HG03460 (cell line): ENCODE results near the gene SLC28A1.

Experiments used
- ATAC-seq: cut with Tn5 transposase; IDR thresholded peaks from one replicate; pipeline ENCODE4 v1.9.1; 2021; ENCODE audit not compliant: unreplicated experiment

Gene SLC28A1

DNA sequence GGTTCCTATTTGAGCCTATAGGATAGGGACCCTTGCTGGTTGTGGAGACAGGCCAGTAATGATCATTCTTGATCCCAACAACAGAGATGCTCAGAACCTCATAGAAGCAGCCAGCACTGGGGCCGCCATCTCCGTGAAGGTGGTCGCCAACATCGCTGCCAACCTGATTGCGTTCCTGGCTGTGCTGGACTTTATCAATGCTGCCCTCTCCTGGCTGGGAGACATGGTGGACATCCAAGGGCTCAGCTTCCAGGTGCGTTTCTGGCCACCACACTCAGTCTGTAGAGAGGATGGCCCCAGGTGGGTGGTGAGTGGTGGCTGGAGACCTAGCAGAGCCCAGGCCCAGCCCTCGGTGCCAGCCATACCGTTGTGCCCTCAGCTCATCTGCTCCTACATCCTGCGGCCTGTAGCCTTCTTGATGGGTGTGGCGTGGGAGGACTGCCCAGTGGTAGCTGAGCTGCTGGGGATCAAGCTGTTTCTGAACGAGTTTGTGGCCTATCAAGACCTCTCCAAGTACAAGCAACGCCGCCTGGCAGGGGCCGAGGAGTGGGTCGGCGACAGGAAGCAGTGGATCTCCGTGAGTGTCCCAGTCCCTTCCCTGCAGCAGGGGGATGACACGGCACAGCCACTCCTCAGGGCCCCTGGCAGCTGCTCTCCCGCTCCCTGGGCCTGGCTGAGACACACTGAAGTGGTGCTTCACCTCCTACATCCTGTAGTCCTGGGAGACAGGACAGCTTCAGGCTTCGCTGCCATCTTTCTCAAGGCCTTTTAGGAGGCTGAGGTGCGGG lies 50.7 kb downstream of the SLC28A1 start:
- ATAC-seq: no peak

DNA sequence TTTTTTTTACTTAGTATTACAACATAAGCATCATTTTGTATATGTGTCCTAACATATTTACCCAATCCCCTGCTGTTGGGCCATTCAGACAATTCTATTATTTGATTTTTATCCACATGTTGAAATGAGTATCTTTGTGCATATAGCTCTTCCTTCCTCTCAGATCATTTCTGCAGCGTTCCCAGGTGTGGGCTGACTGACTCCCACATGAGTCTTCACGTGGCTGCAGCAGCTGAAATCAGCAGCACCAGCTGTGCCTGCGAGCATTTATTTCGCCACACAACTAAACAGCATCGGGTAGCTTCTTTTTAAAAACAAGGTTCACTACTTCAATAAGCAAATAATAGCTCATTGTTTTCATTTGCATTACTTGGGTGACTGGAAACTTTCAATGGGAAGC lies 52.7 kb downstream of the SLC28A1 start:
- ATAC-seq: no peak

DNA sequence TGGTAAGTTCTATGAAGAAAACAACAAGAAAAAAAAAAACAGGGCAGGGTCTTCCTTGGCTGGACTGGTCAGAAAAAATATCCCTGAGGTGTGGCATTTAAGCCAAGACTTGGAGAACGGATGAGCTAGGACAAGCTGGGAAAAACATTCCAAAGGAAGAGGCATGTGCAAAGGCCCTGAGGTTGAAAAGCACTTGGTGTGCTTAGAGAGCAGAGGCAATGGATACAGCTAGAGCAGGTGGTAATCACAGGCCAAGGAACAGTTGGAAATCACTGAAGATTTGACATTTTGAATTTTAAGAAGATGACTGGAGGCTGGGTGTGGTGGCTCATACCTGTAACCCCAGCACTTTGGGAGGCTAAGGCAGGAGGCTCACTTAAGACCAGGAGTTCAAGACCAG lies 54.3 kb downstream of the SLC28A1 start:
- no peak for ATAC-seq

DNA sequence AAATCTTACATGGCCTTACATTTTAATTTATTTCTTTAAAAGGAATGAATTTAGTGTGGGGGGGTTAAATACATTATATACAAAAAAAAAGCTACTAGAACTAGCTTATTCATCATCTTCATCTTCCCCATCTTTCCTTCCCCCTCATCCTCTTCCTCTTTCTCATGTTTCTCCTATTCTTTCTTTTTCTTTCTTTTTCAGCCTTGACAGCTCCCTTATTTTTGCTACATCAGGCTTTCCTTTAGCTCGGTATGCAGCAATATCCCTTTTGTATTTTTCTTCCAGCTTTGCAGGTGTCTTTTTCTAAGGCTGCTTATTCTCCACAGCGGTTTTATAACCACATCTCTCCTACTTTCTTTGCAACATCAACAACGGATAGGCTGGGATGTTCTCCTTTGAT lies 55.9 kb downstream of the SLC28A1 start:
- no peak for ATAC-seq

DNA sequence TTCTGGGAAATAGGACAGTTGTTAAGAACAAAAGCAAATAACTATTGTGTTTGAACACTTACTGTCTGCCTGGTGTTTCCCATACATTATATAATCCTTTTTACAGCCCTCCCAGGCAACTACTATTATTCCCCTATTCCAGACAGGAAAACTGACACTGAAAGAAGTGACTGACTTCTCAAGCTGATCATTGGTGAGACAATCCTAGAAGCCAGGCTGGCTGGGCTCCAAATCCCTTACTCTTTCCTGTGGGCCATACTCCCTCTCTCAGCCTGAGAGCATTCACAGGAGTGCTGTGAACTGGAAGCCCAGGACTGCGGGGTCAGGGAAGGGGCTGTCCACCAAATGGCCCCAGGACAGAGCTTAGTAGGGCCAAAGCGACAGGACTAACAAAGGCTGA lies 58.0 kb downstream of the SLC28A1 start:
- no peak for ATAC-seq

DNA sequence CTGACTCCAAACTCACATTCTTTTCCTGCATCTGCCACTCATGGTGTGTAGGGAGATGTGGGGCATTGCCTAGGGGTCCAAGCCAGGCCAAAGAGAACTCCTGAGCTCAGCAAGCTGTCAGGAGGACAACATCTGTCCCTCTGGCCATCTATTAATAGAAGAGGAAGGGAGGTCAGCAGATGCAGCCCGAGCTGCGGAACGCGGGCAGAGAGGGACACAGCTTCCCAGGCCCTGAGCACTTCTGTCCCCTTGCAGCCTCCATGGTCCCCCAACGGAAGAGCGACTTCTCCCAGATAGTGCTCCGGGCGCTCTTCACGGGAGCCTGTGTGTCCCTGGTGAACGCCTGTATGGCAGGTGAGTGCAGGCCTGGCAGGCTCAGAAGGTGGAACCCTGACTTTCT lies 59.8 kb downstream of the SLC28A1 start:
- ATAC-seq: no peak

DNA sequence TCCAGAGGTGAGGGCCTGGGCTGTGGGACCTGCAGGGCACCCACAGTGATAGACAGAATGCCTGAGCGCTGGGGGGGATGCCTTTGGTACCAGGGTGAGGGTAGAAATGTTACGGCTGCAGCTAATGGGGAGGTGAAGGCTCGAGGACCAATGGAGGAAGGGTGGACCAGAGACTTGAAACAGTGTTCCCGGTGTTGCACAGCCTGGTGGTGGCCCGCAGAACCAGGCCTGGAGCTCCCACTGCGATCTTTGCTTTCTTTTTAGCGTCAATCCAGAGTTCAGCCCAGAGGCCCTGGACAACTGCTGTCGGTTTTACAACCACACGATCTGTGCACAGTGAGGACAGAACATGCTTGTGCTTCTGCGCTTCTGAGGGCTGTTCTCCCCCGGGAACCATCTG lies 60.4 kb downstream of the SLC28A1 start:
- no peak for ATAC-seq

GRCh38 chr15:84946772-84947489 lies 62.5 kb downstream of the SLC28A1 start:
- ATAC-seq: no peak

DNA sequence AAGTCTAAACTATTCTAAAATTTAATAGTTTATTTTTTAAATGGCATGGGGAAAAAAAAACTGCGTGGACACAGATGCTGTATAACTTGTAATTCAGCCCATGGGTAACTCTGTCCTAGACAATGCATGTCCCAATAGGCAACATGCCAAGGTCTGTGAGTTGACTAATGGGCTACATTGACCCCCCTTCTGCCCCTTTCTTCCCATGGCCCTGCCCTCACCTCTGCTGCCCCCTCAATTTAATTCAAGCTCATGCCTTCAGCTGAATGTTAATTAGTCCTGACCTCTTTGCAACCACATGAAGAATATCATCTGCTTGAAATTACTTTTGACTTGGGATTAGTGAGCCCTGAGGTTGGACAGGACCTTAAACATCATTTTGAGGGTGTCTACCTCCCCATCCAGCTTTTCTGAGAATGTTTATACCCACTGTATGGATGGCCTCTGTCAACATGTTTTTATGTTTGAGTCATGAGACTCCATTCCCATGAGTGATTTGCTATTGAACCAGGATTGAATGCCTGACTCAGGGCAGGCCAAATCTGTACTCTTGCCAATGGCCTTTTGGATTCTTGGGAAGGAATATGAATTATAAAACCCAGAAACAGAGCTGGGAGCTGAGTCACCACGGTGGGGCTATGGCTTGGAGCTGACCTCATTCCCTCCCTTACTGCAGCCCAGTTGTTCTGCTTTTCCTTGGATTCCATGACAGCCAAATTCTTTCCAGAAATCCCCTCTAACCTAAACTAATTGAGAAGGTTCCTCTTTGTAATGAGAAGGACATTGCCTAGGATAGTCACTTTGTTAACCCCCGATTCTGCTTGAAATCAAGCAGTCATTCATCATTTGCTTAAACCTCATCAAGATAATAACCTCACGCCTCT lies 63.7 kb downstream of the SLC28A1 start:
- ATAC-seq: no peak

DNA sequence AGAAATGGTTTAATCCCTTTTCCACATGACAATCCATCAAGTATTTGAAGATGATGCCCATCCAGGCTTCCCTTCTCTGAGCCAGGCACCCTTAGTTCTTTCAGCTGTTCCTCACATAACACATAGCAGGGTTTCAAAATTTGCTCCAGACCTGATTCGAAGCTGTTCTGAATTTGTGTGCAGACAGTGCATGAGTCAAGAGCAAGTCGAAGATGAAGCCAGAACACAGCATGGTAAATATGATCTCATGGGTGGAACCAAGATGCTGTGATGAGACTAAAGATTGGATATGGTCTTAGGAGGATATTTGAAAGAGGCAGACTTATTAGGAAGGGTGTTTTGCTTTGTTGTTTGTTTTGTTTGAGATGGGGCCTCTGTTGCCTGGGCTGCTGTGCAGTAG lies 64.6 kb downstream of the SLC28A1 start:
- ATAC-seq: no peak

GRCh38 chr15:84949845-84950569 lies 65.5 kb downstream of the SLC28A1 start:
- ATAC-seq: no peak

GRCh38 chr15:84950570-84951111 lies 66.2 kb downstream of the SLC28A1 start:
- no peak for ATAC-seq

GRCh38 chr15:84951736-84952135 lies 67.3 kb downstream of the SLC28A1 start:
- ATAC-seq: no peak

- ATAC-seq: no peak
Measured at GRCh38 chr15:84953136-84953535, 68.7 kb downstream of the SLC28A1 start.

DNA sequence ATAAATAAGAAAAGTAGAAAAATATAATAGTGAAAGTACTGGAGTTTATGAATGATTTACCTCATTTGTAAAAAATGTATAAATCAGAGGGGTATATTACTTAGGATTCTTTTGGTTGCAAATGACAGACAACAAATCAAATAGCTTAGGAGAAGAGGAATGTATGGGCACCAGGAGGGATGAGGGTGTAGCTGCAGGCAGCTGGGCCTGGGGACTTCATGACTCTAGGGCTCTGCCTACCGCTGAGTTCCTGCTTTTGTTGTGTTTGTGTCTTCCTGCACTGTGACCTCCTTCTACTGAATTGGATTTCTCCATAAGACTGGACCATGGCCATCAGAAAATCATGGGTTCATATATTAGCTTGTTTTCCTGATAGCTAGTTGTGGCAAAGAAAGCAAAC lies 69.3 kb downstream of the SLC28A1 start:
- ATAC-seq: no peak

DNA sequence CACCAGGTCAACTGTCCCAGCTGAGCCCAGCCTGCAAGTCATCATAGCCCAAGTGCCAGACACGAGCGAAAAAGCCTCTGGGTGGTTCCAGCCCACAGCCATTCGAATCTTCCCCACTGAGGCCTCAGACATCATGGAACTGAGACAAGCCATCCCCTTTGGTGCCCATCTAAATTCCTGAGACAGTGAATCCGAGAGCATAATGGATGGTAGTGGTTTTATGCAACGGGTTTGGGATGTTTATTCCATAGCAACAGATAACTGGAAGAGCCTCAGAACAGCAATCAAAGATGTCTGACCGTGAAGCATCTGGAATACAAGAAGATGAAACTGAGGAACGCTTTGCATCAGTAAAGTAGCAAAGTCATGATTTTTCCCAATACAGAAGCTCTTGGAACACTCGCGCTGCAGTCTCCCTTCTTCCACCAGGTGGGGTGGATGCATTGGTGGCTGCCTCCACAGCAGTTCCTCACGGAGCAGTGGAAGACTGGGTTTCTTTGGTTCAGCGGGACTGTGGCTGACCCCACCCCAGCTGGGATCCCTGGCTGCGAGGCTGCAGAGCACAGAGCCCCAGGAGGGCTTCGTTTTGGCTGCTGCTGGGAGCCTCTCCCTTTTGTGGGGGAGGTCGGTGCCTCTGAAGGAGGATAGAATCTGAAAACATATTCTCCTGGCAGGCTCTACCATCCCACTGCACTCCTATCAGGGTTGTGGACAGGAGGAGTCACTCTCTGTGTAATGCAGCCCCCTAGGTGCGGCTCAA lies 70.8 kb downstream of the SLC28A1 start:
- ATAC-seq: no peak

DNA sequence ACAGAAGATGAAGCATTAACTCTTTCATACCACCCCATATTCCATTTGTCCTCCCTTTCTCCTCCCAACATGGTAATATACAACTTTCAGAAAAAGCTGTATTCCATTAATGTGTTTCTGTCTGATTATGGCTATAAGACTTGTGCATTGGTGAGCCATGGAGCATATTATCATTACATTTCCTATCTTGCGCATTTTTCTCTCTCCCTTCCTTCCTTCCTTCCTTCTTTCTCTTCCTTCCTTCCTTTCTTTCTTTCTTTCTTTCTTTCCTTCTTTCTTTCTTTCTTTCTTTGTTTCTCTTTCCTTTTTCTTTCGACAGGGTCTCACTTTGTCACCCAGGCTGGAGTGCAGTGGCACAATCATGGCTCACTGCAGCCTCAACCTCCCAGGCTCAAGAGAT lies 71.7 kb downstream of the SLC28A1 start:
- ATAC-seq: no peak

DNA sequence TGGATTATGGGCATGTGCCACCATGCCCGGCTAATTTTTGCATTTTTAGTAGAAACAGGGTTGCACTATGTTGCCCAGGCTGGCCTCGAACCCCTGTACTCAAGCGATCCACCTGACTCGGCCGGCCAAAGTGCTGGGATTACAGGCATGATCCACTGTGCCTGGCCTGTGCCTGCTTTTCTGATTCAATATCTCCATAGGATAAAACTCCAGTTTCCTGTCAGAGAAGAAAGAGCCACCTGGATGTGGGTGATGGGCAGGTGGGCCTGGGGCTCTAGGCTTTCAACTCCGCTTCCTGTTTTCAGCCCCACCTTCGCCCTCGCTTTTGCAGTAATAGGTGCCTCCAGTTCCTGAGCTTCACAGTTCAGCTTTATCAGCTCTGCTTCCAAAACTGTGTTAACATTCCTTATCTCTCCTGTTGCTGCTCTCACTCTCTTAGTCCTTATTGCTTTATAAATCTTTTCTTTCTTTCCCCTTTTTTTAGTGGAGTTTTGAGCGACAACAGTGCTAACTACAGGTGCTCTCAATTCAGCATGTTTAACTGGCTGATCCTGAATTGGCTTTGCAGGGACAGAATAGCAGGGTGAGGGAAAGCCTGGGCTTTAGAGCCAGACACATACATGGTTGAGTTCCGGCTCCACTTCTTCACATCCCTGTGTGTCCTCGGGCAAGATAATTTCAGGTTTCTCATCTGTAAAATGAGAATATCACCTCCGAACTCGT lies 76.1 kb downstream of the SLC28A1 start:
- ATAC-seq: no peak

DNA sequence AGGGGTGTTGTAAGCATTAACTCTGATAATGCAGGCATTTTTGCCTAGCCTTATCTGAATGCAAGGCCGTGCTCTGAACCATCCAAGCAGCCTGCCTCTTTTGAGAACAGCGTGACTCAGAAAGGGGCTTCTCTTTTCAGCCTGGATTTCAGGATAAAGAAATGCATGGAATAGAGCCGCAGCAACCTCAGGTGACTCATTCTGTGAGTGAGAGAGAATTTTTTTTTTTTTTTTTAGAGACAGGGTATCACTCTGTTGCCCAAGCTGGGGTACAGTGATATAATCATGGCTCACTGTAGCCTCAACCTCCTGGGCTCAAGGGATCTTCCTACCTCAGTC lies 76.6 kb downstream of the SLC28A1 start:
- ATAC-seq: no peak
